Coronary artery (tissue), 2 donors: Measurements from ENCODE around the gene LMBR1.

Experiments
- DNase-seq: peaks from one replicate; pipeline ENCODE4 v3.0.0-alpha.2; 2017; ENCODE audit warnings: low spot score
- H3K27ac ChIP-seq, 2 donors: fragments of 200-600 bp; sonication (generic); one replicate each; pipeline ENCODE4 v1.5.1; 2016 to 2019
- H3K4me3 ChIP-seq: fragments of 200-600 bp; sonication (generic); 2 replicates; pipeline ENCODE4 v1.5.1; 2016; ENCODE audit warnings: mild to moderate bottlenecking, moderate library complexity
- TF ChIP-seq, protein P1 (sequence below): fragments of 200-600 bp; sonication (generic); IDR thresholded peaks from one replicate; pipeline ENCODE4 v1.5.1; 2019; ENCODE audit warnings: antibody characterized with exemption

Gene LMBR1

GRCh38 chr7:156684661-156685060, 208.3 kb downstream of the LMBR1 start:
- TF ChIP-seq, protein P1, sequence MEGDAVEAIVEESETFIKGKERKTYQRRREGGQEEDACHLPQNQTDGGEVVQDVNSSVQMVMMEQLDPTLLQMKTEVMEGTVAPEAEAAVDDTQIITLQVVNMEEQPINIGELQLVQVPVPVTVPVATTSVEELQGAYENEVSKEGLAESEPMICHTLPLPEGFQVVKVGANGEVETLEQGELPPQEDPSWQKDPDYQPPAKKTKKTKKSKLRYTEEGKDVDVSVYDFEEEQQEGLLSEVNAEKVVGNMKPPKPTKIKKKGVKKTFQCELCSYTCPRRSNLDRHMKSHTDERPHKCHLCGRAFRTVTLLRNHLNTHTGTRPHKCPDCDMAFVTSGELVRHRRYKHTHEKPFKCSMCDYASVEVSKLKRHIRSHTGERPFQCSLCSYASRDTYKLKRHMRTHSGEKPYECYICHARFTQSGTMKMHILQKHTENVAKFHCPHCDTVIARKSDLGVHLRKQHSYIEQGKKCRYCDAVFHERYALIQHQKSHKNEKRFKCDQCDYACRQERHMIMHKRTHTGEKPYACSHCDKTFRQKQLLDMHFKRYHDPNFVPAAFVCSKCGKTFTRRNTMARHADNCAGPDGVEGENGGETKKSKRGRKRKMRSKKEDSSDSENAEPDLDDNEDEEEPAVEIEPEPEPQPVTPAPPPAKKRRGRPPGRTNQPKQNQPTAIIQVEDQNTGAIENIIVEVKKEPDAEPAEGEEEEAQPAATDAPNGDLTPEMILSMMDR: no peak
- no peak overlapping the region for H3K27ac ChIP-seq
- no peak overlapping the region for H3K4me3 ChIP-seq
- DNase-seq: no peak

DNA sequence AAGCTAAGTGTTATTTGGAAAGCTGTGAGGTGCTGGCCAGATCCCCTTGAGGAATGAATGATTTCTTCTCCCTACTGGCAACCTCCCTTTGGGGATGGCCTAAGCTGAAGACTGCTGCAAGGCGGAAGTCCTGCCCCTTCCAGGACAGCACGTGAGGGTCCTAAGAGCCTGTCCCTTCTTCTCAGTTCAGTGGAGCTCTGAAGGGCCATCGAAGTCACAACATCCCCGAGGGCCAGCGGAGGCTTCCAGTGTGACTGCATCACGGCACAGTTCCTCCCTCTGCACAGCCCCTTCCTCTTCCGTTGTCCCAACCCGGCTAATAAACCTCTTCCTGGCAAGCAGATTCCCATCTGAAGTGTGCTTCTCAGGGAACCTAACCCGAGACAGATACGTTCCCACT, 208.7 kb downstream of the LMBR1 start:
- no peak for DNase-seq
- no peak overlapping the region for H3K27ac ChIP-seq
- H3K4me3 ChIP-seq: no peak overlapping the region
- TF ChIP-seq, protein P1: no peak

GRCh38 chr7:156682928-156683327, 210.1 kb downstream of the LMBR1 start:
- TF ChIP-seq, protein P1: no peak
- no peak overlapping the region for H3K4me3 ChIP-seq
- no peak for DNase-seq
- no peak overlapping the region for H3K27ac ChIP-seq

GRCh38 chr7:156680281-156680680, 212.7 kb downstream of the LMBR1 start:
- TF ChIP-seq, protein P1: no peak
- no peak overlapping the region for H3K4me3 ChIP-seq
- H3K27ac ChIP-seq: no peak overlapping the region
- DNase-seq: no peak

DNA sequence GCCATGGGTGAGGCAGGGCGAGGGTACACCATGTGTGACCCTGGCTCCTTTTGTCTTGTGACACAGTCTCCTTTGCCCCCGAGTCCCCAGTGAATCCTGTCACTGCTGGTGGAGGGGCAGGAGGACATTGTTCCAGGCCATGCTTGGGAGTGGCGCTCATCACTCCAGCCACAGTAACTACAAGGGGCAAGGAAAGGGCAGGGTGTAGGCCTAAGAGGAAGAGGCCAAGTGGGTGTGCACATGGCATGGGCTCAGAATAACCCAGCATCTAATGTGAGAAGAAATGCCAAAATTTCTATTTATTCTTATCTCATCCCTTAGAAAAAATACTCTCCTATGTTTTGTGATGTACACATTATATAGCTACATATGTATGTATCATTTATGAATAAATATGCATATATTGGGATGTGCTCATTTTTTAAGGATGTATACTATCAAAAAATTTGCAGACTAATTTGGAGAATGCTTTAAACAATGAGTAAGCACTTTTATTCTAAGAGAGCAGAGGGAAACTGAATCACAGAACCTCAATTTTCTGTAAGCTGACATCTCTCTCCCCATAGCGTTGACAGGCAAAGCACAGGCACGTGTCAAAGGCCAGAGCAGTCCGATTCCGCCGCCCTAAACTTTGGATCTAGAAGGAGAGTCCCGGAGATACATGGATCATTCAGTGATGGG, 215.5 kb downstream of the LMBR1 start:
- TF ChIP-seq, protein P1: no peak
- no peak overlapping the region for H3K4me3 ChIP-seq

GRCh38 chr7:156676263-156676662, 216.7 kb downstream of the LMBR1 start:
- TF ChIP-seq, protein P1: no peak
- DNase-seq: no peak
- Histone ChIP-seq H3K27ac (no peak overlapping the region), H3K4me3 (no peak overlapping the region)

More for the DNA sequence above, 215.5 kb downstream of the LMBR1 start:
- DNase-seq: no peak
- H3K27ac ChIP-seq: no peak overlapping the region

DNA sequence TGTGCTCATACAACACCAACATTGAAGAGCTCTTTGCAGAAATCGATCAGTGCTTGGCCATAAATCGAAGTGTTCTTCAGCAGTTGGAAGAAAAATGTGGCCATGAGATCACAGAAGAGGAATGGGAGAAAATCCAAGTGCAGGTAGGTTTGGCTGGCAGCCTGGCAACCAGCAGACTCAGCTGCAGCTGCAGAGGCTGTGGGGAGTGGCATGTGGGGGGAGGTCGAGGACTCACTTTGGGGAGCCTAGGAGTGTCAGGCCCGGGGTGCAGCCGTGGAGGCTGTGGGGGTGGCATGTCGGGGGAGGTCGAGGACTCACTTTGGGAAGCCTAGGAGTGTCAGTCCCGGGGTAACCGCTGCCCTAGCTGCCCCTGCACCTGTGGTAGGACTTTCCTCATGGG, 217.3 kb downstream of the LMBR1 start:
- Histone ChIP-seq H3K4me3 (no peak overlapping the region), H3K27ac (no peak overlapping the region)
- no peak for DNase-seq
- TF ChIP-seq, protein P1: no peak
